GM12878 (cell line): Measurements from ENCODE around the gene PKP4. TPM values are rescaled to one million over a fixed set of nuclear protein-coding genes. Genes with fewer than 3 reads are reported as not detected.

ENCODE experiments used
- ATAC-seq: fragments of 200-7000 bp; cut with Tn5 transposase; 3 replicates; pipeline ENCODE4 v1.9.1; 2020; ENCODE audit warnings: mild to moderate bottlenecking, moderate library complexity
- BruUV-seq: library from RNA; stranded (reverse); fragments of 400-500 nt; replicated peaks from 2 replicates; lab custom pipeline; 2021; lab: Mats Ljungman, UMichigan
- CTCF ChIA-PET: fragments of 300-600 bp; sonication (Branson Sonifier 250); formaldehyde crosslinking; extraction: SDS; loops from one replicate; lab custom pipeline; 2021; ENCODE audit warnings: inconsistent platforms; lab: Yijun Ruan, JAX
- POLR2A ChIA-PET: fragments of 350-600 bp; formaldehyde crosslinking; extraction: SDS; loops from one replicate; lab custom pipeline; 2021; ENCODE audit warnings: inconsistent platforms; lab: Charles Lee
- RAD21 ChIA-PET: fragments of 300-600 bp; sonication (Branson Sonifier 250); formaldehyde crosslinking; loops from one replicate; lab custom pipeline; 2023; ENCODE audit warnings: antibody characterized with exemption; ENCODE audit not compliant: unreplicated experiment; lab: Charles Lee
- SMC1A ChIA-PET: fragments of 300-600 bp; sonication (Branson Sonifier 250); formaldehyde crosslinking; loops from one replicate; lab custom pipeline; 2023; ENCODE audit not compliant: unreplicated experiment, uncharacterized antibody; lab: Charles Lee
- DNase-seq: peaks from one replicate; pipeline ENCODE4 v3.0.0-alpha.2; 2011; ENCODE audit warnings: low read depth, low spot score
- FAIRE-seq: peaks from 3 replicates; lab custom pipeline; 2011; peaks lifted over from hg19 to GRCh38; lab: Jason Lieb, UNC
- H2AFZ ChIP-seq: 2 replicates; pipeline ENCODE4 v1.6.0; 2011; ENCODE audit warnings: low read depth, low read length, control low read depth; ENCODE audit not compliant: control insufficient read depth
- H3K27ac ChIP-seq: 2 replicates; pipeline ENCODE4 v1.5.1; 2011; ENCODE audit warnings: control low read depth; ENCODE audit not compliant: control insufficient read depth, insufficient read depth
- H3K27me3 ChIP-seq, 2 experiments: replicated peaks in 1 of 2; 2 replicates each; pipeline versions ENCODE4 v1.6.0 to v1.6.1; 2011; ENCODE audit warnings: low read length in 1 of 2; ENCODE audit not compliant: control insufficient read depth in 2 of 2, insufficient read depth in 2 of 2
- H3K36me3 ChIP-seq, 2 experiments: 2 replicates each; pipeline ENCODE4 v1.5.1; 2011; ENCODE audit warnings: low read length in 1 of 2; ENCODE audit not compliant: control insufficient read depth in 2 of 2, insufficient read depth in 2 of 2
- H3K4me1 ChIP-seq: 2 replicates; pipeline ENCODE4 v1.6.1; 2011; ENCODE audit warnings: mild to moderate bottlenecking, low read length, moderate library complexity, mixed read lengths; ENCODE audit not compliant: control insufficient read depth, insufficient read depth
- H3K4me2 ChIP-seq: 2 replicates; pipeline ENCODE4 v1.6.0; 2011; ENCODE audit warnings: control low read depth; ENCODE audit not compliant: control insufficient read depth, insufficient read depth
- H3K4me3 ChIP-seq: fragments of 200-600 bp; sonication (generic); 2 replicates; pipeline ENCODE4 v1.5.1; 2016
- H3K79me2 ChIP-seq: 2 replicates; pipeline ENCODE4 v1.6.0; 2011; ENCODE audit warnings: low read length; ENCODE audit not compliant: control insufficient read depth, insufficient read depth
- H3K9ac ChIP-seq: 2 replicates; pipeline ENCODE4 v1.8.0; 2011; ENCODE audit warnings: low read length, control low read depth, mixed read lengths; ENCODE audit not compliant: control insufficient read depth, insufficient read depth
- H3K9me3 ChIP-seq: replicated peaks from 3 replicates; pipeline ENCODE4 v1.5.1; 2011; ENCODE audit warnings: mild to moderate bottlenecking, low read length; ENCODE audit not compliant: control insufficient read depth, insufficient read depth
- H4K20me1 ChIP-seq: 2 replicates; pipeline ENCODE4 v1.6.0; 2011; ENCODE audit not compliant: control insufficient read depth, insufficient read depth
- EGR1 ChIP-seq, 2 experiments: IDR thresholded peaks; 1 replicate in 1 of 2; 2 replicates in 1 of 2; pipeline ENCODE4 v1.6.1; 2011 to 2012; ENCODE audit warnings: low read depth in 2 of 2, low read length in 2 of 2, borderline replicate concordance in 1 of 2, mild to moderate bottlenecking in 1 of 2, moderate library complexity in 1 of 2
- NR2F1 ChIP-seq: fragments of 450-650 bp; conservative IDR thresholded peaks from 2 replicates; pipeline ENCODE4 v1.6.1; 2017; ENCODE audit warnings: mild to moderate bottlenecking
- RUNX3 ChIP-seq: IDR thresholded peaks from 2 replicates; pipeline ENCODE4 v1.6.1; 2012; ENCODE audit warnings: low read length, inconsistent platforms
- SIX5 ChIP-seq: IDR thresholded peaks from 2 replicates; pipeline ENCODE4 v1.6.1; 2011; ENCODE audit warnings: mild to moderate bottlenecking, low read depth, low read length, moderate library complexity; ENCODE audit not compliant: severe bottlenecking
- WGBS: methylation state at CpG from one replicate; pipeline ENCODE4 v1.1.6; 2016; ENCODE audit warnings: low lambda C conversion rate; ENCODE audit not compliant: insufficient replicate concordance, insufficient coverage; ENCODE audit errors: missing lambda C conversion rate; 5-methylcytosine and 5-hydroxymethylcytosine counted together
- in situ Hi-C: fragments of 300-500 bp; cut with MboI; formaldehyde crosslinking; loops from 9 replicates; pipeline ENCODE4 v1.14.3; 2018; ENCODE audit warnings: mixed read lengths
- intact Hi-C: fragments of 100-400 bp; cut with micrococcal nuclease; formaldehyde crosslinking; loops from one replicate; pipeline ENCODE4 v1.14.2; 2022; ENCODE audit not compliant: unreplicated experiment
- polyA plus RNA-seq, 11 experiments: library from polyadenylated mRNA; depleted of rRNA in 4 of 11; unstranded in 6 of 11; stranded (reverse) in 5 of 11; fragments of >200 nt; fragmentation: Nextera tagmentation in 4 of 11; fragmentation: Illumina TruSeq in 1 of 11; extraction: Ambion mirVana in 4 of 11; extraction: Trizol in 1 of 11; gene quantifications; 1 replicate in 1 of 11; 2 replicates in 10 of 11; pipeline versions ENCODE4 v1.2.1 to v1.2.3, GENCODE V29; 2011 to 2016; ENCODE audit warnings: inconsistent platforms in 2 of 11, missing spikeins in 2 of 11, low read depth in 1 of 11
- total RNA-seq, 4 experiments: library from RNA; depleted of rRNA in 3 of 4; stranded (reverse); fragments of >200 nt in 3 of 4; fragmentation: Illumina TruSeq in 1 of 4; extraction: Trizol in 1 of 4; gene quantifications; 2 replicates each; pipeline versions ENCODE4 v1.2.1 to v1.2.3, GENCODE V29; 2013 to 2021
- TF ChIP-seq, protein P1 (sequence below): fragments of 450-650 bp; IDR thresholded peaks from 2 replicates; pipeline ENCODE4 v1.6.1; 2017; ENCODE audit warnings: mild to moderate bottlenecking, low read depth, inconsistent platforms; ENCODE audit not compliant: poor library complexity, severe bottlenecking
- TF ChIP-seq, protein P2 (sequence below): fragments of 450-650 bp; formaldehyde crosslinking; IDR thresholded peaks from 2 replicates; pipeline ENCODE4 v1.4.0; 2020; ENCODE audit warnings: mild to moderate bottlenecking, moderate library complexity

Gene PKP4
- total and polyA plus RNA-seq, 10 of the 15 experiments (the other 5 are each of a cell fraction or from before 2014, with no cell fraction given): 4.8 to 35.8 (median 17.7) TPM

DNA sequence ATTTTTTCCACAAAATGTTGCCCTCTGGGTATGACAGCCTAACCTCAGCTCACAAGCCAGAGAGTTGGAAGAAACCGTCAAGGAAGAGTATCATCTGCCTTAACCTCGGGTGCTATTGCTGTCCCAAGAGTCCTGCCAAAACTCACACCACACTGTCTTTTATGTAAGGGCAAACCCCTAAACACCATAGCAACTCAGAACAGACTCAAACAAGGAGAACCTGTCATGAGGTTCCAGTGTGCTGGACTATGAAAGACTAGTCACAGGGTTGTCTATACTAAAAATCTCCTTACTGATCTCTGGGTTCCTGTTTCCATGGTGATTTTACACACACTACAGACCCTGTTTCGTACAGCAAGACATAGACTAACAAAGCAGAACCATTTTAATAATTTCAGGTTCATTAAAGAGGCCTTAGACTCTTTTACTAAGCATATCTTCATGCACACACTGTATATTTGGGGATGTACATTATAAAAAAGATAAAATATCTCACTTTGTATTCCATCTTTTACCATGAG is 159.8 kb downstream of the PKP4 start (continued):
- TF ChIP-seq EGR1 (IDR thresholded peaks at IDR 0.05; ENCODE audit: borderline replicate concordance in 1 of 2, low read depth in 2 of 2, low read length in 2 of 2) (no peak), NR2F1 (no peak)

DNA sequence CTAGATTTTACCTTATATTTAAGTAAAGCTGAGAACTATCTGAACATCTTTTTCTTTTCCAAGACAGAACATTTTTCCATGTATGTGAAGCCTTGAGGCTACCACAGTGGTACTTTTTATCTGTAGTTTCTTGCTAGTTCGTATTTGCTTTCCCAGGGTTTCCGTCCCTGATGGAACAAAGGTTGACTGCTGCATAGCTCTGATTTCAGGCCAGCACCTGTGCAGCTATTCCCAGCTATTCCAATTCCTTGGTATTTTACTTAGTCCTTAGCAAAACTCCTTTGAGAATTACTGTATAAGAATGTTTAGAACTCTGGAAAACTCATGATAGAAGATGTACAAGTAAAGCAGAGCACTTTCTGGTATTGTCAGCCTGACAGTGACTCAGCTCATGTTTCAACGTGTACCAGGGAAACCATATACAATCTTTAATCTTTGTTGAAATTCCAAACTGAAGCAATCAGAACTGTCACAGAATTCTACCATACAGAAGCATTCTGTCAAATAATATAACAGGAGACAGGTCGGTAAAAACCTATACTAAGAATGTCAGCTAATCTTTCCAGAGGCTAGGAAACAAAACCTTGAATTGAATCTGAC is 162.2 kb downstream of the PKP4 start:
- no TSS peak for BruUV-seq
- ChIA-PET RAD21 (interaction anchor here (1.3 kb wide), 1 partner anchor 595 kb away, joined by 6 read pairs; no protein-coding TSS in a partner anchor), SMC1A (interaction anchor here (0.9 to 2.2 kb wide), 4 partner anchors 9 to 595 kb away, joined by 4 to 10 read pairs (median 5); no protein-coding TSS in a partner anchor), POLR2A (no interaction called here), CTCF (interaction anchor here (0.9 to 2.6 kb wide), 8 partner anchors 9 to 595 kb away, joined by 3 to 11 read pairs (median 4); no protein-coding TSS in a partner anchor)
- Histone ChIP-seq H3K4me3 (no peak overlapping the region), H3K9me3 (no peaks in the 10 kb centered on the region), H3K36me3 (0 out of 4 replicates have a peak, but pooled peaks cover 0 to 2% of the 10 kb centered on the region in 2 experiments), H3K27me3 (no peaks in the 10 kb centered on the region), H3K4me1 (no peaks in the 10 kb centered on the region), H3K9ac (no peak overlapping the region), H3K27ac (no peak overlapping the region), H3K79me2 (no peaks in the 10 kb centered on the region), H2AFZ (no peak overlapping the region), H4K20me1 (no peaks in the 10 kb centered on the region), H3K4me2 (no peak overlapping the region)
- DNase-seq: no peak
- in situ Hi-C loops (no loop called here), intact Hi-C loops (no loop called here)
- TF ChIP-seq SIX5 (no peak), RUNX3 (no peak)
- TF ChIP-seq, protein P1, sequence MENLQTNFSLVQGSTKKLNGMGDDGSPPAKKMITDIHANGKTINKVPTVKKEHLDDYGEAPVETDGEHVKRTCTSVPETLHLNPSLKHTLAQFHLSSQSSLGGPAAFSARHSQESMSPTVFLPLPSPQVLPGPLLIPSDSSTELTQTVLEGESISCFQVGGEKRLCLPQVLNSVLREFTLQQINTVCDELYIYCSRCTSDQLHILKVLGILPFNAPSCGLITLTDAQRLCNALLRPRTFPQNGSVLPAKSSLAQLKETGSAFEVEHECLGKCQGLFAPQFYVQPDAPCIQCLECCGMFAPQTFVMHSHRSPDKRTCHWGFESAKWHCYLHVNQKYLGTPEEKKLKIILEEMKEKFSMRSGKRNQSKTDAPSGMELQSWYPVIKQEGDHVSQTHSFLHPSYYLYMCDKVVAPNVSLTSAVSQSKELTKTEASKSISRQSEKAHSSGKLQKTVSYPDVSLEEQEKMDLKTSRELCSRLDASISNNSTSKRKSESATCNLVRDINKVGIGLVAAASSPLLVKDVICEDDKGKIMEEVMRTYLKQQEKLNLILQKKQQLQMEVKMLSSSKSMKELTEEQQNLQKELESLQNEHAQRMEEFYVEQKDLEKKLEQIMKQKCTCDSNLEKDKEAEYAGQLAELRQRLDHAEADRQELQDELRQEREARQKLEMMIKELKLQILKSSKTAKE: no peak
- TF ChIP-seq, protein P2, sequence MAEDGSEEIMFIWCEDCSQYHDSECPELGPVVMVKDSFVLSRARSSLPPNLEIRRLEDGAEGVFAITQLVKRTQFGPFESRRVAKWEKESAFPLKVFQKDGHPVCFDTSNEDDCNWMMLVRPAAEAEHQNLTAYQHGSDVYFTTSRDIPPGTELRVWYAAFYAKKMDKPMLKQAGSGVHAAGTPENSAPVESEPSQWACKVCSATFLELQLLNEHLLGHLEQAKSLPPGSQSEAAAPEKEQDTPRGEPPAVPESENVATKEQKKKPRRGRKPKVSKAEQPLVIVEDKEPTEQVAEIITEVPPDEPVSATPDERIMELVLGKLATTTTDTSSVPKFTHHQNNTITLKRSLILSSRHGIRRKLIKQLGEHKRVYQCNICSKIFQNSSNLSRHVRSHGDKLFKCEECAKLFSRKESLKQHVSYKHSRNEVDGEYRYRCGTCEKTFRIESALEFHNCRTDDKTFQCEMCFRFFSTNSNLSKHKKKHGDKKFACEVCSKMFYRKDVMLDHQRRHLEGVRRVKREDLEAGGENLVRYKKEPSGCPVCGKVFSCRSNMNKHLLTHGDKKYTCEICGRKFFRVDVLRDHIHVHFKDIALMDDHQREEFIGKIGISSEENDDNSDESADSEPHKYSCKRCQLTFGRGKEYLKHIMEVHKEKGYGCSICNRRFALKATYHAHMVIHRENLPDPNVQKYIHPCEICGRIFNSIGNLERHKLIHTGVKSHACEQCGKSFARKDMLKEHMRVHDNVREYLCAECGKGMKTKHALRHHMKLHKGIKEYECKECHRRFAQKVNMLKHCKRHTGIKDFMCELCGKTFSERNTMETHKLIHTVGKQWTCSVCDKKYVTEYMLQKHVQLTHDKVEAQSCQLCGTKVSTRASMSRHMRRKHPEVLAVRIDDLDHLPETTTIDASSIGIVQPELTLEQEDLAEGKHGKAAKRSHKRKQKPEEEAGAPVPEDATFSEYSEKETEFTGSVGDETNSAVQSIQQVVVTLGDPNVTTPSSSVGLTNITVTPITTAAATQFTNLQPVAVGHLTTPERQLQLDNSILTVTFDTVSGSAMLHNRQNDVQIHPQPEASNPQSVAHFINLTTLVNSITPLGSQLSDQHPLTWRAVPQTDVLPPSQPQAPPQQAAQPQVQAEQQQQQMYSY: no peak
- WGBS: 96% methylated on average over 4 of the region's 4 CpGs
- ATAC-seq: no peak
- no peak for FAIRE-seq
